Osteocyte (in vitro differentiated cells): ENCODE results near the gene PAK1. TPM values are rescaled to one million over a fixed set of nuclear protein-coding genes. Genes with fewer than 3 reads are reported as not detected.

Experiments used
- DNase-seq: peaks from one replicate; pipeline ENCODE4 v3.0.0; 2021; ENCODE audit warnings: mixed read lengths; ENCODE audit not compliant: unreplicated experiment; ENCODE audit errors: extremely low spot score
- H3K27ac Mint-ChIP-seq: one replicate; pipeline ENCODE4 v1.8.0; 2021; ENCODE audit warnings: mild to moderate bottlenecking, mixed read lengths; ENCODE audit not compliant: unreplicated experiment
- H3K27me3 Mint-ChIP-seq: one replicate; pipeline ENCODE4 v1.8.0; 2021; ENCODE audit warnings: mixed read lengths; ENCODE audit not compliant: unreplicated experiment
- H3K36me3 Mint-ChIP-seq: one replicate; pipeline ENCODE4 v1.8.0; 2021; ENCODE audit warnings: mixed read lengths; ENCODE audit not compliant: unreplicated experiment
- H3K4me1 Mint-ChIP-seq: one replicate; pipeline ENCODE4 v1.8.0; 2021; ENCODE audit warnings: mixed read lengths; ENCODE audit not compliant: unreplicated experiment
- H3K4me3 Mint-ChIP-seq: one replicate; pipeline ENCODE4 v1.8.0; 2021; ENCODE audit warnings: mild to moderate bottlenecking, moderate library complexity, mixed read lengths; ENCODE audit not compliant: unreplicated experiment
- H3K9me3 Mint-ChIP-seq: one replicate; pipeline ENCODE4 v1.8.0; 2021; ENCODE audit warnings: mixed read lengths; ENCODE audit not compliant: unreplicated experiment
- CTCF ChIP-seq: fragments of 200-600 bp; sonication (generic); IDR thresholded peaks from 2 replicates; pipeline ENCODE4 v1.5.0; 2021; ENCODE audit warnings: antibody characterized with exemption, mild to moderate bottlenecking, moderate library complexity
- total RNA-seq: library from RNA; stranded (reverse); gene quantifications from 2 replicates; pipeline ENCODE4 v1.2.1, GENCODE V29; 2021

Gene PAK1
- total RNA-seq, 1 donor from 2014 or later = 20.9 TPM

- Mint-ChIP-seq H3K36me3 (no peaks in the 10 kb centered on the region), H3K4me1 (no peaks in the 10 kb centered on the region)
- DNase-seq = no peak
These were observed 16.6 kb downstream of the PAK1 start for GRCh38 chr11:77457340-77457739.

GRCh38 chr11:77455740-77456139 is 18.2 kb downstream of the PAK1 start:
- peaks cover 58% of the 10 kb centered on the region for H3K27me3 Mint-ChIP-seq
- TF ChIP-seq CTCF = no peak
- no peak overlapping the region for H3K4me3 Mint-ChIP-seq
- DNase-seq = no peak
- no peak overlapping the region for H3K27ac Mint-ChIP-seq
- H3K36me3 Mint-ChIP-seq = no peaks in the 10 kb centered on the region
- H3K4me1 Mint-ChIP-seq = no peaks in the 10 kb centered on the region
- no peaks in the 10 kb centered on the region for H3K9me3 Mint-ChIP-seq

More at GRCh38 chr11:77457340-77457739, 16.6 kb downstream of the PAK1 start:
- H3K27me3 Mint-ChIP-seq = peaks cover 56% of the 10 kb centered on the region
- H3K27ac Mint-ChIP-seq = no peak overlapping the region
- H3K4me3 Mint-ChIP-seq = no peak overlapping the region
- no peaks in the 10 kb centered on the region for H3K9me3 Mint-ChIP-seq
- TF ChIP-seq CTCF = no peak

GRCh38 chr11:77454867-77455655 is 18.8 kb downstream of the PAK1 start:
- Mint-ChIP-seq H3K27ac (no peak overlapping the region), H3K4me3 (no peak overlapping the region), H3K9me3 (no peaks in the 10 kb centered on the region), H3K27me3 (peaks cover 51% of the 10 kb centered on the region), H3K36me3 (no peaks in the 10 kb centered on the region), H3K4me1 (no peaks in the 10 kb centered on the region)
- no peak for DNase-seq
- TF ChIP-seq CTCF = no peak

GRCh38 chr11:77450227-77450626 is 23.7 kb downstream of the PAK1 start:
- H3K9me3 Mint-ChIP-seq = no peaks in the 10 kb centered on the region
- H3K4me3 Mint-ChIP-seq = no peak overlapping the region
- no peak overlapping the region for H3K27ac Mint-ChIP-seq
- H3K36me3 Mint-ChIP-seq = no peaks in the 10 kb centered on the region
- TF ChIP-seq CTCF = no peak
- no peak for DNase-seq
- H3K27me3 Mint-ChIP-seq = peaks cover 33% of the 10 kb centered on the region
- H3K4me1 Mint-ChIP-seq = no peaks in the 10 kb centered on the region

- DNase-seq = no peak
- no peaks in the 10 kb centered on the region for H3K36me3 Mint-ChIP-seq
- H3K4me1 Mint-ChIP-seq = no peaks in the 10 kb centered on the region
- H3K9me3 Mint-ChIP-seq = no peaks in the 10 kb centered on the region
- no peak overlapping the region for H3K27ac Mint-ChIP-seq
- no peak overlapping the region for H3K4me3 Mint-ChIP-seq
- peaks cover 30% of the 10 kb centered on the region for H3K27me3 Mint-ChIP-seq
- no peak for TF ChIP-seq CTCF
These were observed 24.1 kb downstream of the PAK1 start for GRCh38 chr11:77449784-77450183.
